HG03097 (cell line): ENCODE data around the gene CCDC24.

Source experiments
- ATAC-seq: cut with Tn5 transposase; IDR thresholded peaks from one replicate; pipeline ENCODE4 v1.9.1; 2021; ENCODE audit not compliant: unreplicated experiment, low FRiP score

The CCDC24 gene

DNA sequence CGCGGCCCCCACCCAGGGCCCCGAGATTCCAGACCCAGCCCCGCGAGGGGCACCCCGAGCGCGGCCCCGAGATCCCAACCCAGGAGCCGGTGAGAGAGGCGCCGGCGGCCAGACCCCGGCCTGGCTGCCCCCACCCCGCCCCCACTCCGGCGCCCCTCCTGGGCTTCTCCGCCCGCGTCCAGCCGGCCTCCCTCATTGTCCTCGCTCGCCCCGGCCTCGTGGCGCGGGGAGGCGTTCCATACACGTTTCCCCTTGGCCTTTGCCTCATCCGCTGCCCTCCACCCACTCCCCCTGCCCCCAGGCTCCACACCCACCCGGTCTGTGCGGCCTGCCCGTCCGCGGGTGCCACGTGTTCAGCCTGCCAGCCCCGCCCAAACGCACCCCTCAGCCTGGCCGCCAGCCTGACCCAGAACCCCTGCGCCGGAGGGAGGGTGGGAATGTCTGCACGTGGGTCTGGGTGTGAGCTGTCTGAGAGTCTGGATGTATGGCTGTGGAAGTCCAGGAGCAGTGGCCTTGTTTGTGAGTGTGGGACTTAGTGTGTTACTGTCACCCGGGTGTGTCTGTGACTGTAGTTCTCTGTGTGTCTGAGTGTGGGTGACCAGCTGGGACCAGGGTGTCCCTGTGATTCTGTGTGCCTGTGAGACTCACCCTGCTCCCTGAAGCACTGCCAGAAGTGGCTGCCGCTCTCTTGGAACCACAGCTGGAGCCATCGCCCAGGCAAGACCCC, 11.7 kb upstream of the CCDC24 start:
- ATAC-seq = no peak

GRCh38 chr1:43980255-43981134, 10.9 kb upstream of the CCDC24 start:
- no peak for ATAC-seq

DNA sequence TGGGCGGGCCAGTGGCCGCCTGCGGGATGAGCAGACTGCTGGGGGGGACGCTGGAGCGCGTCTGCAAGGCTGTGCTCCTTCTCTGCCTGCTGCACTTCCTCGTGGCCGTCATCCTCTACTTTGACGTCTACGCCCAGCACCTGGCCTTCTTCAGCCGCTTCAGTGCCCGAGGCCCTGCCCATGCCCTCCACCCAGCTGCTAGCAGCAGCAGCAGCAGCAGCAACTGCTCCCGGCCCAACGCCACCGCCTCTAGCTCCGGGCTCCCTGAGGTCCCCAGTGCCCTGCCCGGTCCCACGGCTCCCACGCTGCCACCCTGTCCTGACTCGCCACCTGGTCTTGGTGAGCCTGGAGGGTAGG, 10.3 kb upstream of the CCDC24 start:
- no peak for ATAC-seq

DNA sequence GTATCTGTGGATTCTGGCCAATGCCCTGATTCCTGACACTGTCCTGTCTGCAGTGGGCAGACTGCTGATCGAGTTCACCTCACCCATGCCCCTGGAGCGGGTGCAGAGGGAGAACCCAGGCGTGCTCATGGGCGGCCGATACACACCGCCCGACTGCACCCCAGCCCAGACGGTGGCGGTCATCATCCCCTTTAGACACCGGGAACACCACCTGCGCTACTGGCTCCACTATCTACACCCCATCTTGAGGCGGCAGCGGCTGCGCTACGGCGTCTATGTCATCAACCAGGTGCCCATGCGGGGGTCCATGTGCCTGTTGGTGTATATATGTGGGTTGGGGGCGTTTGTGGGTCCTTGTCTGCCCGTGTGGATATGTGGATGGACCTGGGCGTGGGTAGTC, 9.8 kb upstream of the CCDC24 start:
- ATAC-seq = no peak

GRCh38 chr1:43982241-43982640, 9.2 kb upstream of the CCDC24 start:
- ATAC-seq = no peak

DNA sequence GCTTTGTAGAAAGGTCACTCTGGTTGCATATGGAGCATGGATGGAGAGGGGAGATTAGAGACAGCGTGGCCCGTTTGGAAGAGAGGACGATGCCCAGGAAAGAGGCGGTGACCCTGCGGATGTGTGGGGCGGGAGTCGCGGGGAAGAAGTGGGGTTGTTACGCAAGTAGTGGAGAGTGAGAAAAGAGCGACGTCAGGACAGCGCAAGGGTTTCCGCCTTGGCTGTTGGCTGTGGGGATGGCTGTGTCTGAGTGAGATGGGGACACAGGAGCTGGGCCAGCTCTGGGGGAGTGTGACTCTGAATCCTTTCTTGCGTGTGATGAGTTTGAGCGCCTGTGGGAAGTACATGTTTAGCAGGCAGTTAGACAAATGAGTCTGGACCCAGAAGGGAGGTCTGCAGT, 8.6 kb upstream of the CCDC24 start:
- no peak for ATAC-seq

- no peak for ATAC-seq
These were observed 8.0 kb upstream of the CCDC24 start for GRCh38 chr1:43983253-43983899.

- ATAC-seq = no peak
These were observed 6.5 kb upstream of the CCDC24 start for GRCh38 chr1:43984855-43985254.

- ATAC-seq = no peak
These were observed 5.3 kb upstream of the CCDC24 start for GRCh38 chr1:43985984-43986595.

DNA sequence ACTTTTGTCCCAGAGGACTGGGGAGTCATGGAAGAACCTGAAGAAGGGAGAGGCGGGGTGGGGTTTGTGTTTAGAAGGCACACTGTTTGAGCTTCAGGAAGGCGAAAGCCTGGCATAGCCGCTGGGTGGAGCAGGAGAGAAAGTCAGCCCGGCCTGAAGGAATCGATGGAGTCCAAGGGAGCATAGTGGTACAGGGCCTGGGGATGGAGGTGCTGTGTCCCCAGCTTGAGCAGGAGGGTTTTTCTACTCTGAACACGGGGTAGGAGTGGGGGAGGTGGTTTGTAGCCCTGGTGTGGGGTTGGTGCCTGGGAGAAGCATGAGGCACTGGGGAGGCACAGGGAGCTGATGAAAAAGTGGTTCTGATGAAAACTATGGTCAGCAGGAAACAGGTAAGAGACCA, 4.7 kb upstream of the CCDC24 start:
- ATAC-seq = no peak

- ATAC-seq = no peak
These were observed 4.1 kb upstream of the CCDC24 start for GRCh38 chr1:43987159-43987902.

DNA sequence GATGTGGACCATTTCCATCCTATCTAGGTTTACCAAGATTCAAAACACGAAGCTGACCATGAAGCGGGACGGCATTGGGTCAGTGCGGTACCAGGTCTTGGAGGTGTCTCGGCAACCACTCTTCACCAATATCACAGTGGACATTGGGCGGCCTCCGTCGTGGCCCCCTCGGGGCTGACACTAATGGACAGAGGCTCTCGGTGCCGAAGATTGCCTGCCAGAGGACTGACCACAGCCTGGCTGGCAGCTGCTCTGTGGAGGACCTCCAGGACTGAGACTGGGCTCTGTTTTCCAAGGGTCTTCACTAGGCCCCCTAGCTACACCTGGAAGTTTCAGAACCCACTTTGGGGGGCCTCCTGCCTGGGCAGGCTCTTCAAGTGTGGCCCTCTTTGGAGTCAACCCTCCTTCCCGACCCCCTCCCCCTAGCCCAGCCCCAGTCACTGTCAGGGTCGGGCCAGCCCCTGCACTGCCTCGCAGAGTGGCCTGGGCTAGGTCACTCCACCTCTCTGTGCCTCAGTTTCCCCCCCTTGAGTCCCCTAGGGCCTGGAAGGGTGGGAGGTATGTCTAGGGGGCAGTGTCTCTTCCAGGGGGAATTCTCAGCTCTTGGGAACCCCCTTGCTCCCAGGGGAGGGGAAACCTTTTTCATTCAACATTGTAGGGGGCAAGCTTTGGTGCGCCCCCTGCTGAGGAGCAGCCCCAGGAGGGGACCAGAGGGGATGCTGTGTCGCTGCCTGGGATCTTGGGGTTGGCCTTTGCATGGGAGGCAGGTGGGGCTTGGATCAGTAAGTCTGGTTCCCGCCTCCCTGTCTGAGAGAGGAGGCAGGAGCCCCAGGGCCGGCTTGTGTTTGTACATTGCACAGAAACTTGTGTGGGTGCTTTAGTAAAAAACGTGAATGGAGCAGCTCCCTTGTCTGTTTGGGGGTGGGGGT, 864 bp upstream of the CCDC24 start:
- no peak for ATAC-seq

- ATAC-seq = no peak
These were observed 261 bp upstream of the CCDC24 start for GRCh38 chr1:43991200-43991475.

- no peak for ATAC-seq
These were observed 1.0 kb downstream of the CCDC24 start for GRCh38 chr1:43992232-43992995.

DNA sequence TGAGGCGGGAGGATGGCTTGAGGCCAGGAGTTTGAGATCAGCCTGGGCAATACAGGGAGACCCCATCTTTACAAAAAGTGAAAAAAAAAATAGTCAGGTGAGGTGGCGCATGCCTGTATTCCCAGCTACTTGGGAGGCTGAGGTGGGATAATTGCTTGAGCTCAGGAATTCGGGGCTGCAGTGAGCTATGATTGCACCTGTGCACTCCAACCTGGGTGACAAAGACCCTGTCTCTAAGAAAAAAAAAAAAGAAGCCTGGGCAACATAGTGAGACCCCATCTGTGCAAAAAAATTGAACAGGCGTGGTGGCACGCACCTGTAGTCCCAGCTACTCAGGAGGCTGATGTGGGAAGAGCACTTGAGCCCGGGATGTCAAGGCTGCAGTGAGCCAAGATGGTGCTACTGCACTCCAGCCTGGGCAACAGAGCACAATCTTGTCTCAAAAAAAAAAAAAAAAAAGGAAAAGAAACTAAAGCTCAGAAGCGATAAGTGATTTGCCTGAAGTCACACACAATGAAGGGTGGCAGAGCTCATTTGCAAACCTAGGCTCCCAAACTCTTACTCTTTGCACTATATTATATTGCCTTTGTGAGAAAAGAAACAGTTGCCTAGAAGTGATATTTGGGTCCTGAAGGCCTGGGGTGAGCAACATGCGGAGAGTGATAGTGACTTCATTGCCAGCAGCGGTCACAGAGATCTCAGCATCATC, 2.0 kb downstream of the CCDC24 start:
- ATAC-seq = no peak

- no peak for ATAC-seq
These were observed 2.7 kb downstream of the CCDC24 start for GRCh38 chr1:43994071-43994470.

GRCh38 chr1:43994794-43995790, 3.7 kb downstream of the CCDC24 start:
- ATAC-seq = no peak
